Stimulated activated CD8-positive, alpha-beta memory T cell treated with anti-CD3 and anti-CD28 coated beads, Interleukin-4, amount 100 ng/mL, for 4 hours (primary cell): ENCODE measurements around the gene KCNMA1.
"Not testable (repeated sequence)": the region's sequence is repeated elsewhere in the genome, so short reads cannot be mapped to it uniquely, and the experiment has no call there.

Source experiments
- DNase-seq, 2 donors: peaks; one replicate each; pipeline ENCODE4 v3.0.0-alpha.2; 2020; ENCODE audit warnings: low read depth in 2 of 2, low spot score in 1 of 2

The KCNMA1 gene

DNA sequence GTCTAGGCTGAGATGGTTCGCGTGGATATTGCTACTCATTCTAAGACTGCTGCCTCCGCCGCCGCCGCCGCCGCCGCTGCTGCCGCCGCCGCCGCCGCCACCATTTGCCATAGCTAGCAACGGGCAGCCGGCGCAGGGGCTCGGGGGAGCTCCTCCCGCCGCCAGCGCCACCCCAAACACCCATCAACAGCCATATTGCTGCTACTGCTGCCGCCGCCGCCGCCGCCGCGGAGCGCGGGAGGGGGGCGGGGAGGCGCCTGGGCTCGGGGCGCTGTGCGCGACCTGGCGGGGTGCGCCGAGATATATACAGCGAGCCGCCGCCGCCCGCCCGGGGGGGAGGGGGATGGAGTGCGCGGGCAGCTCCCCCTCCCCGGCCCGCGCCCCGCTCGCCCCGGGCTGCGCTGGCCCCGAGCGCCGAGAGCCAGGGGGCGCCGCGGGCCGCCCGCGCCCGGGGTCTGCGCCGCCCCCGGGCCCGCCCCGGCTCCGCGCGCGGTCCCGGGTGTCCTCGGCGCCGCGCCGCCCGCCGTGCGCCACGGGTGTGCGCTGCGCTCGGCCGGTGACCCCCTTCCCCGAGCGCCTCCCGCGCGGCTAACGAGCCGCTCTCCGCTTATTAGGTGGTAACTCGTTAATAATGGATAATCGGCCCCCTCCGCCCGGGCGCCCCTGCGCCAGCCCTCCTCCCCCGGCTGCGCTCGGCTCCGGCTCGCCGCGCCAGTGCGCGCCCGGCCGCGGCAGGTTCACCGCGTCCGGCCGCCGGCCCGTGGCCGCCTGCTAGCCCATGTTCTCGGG, at the start of gene KCNMA1:
Gene KCNMA1, minus strand, starts transcription at position 277 of the 789 bp plus-strand sequence.
- no peak for DNase-seq

GRCh38 chr10:77686650-77687417, 49.2 kb upstream of the KCNMA1 start:
- no peak for DNase-seq

GRCh38 chr10:77686096-77686495, 48.5 kb upstream of the KCNMA1 start:
- no peak for DNase-seq

- no peak for DNase-seq
These were observed 47.8 kb upstream of the KCNMA1 start for GRCh38 chr10:77685432-77685831.

DNA sequence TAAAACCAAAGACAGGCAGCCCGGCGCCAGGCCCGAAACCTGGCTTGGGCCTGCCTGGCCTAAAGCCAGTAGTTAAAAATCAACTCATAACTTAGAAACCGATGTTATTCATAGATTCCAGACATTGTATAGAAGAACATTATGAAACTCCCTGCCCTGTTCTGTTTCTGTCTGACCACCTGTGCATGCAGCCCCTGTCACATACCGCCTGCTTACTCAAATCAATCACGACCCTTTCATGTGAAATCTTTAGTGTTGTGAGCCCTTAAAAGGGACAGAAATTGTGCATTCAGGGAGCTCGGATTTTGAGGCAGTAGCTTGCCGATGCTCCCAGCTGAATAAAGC, 45.5 kb upstream of the KCNMA1 start:
- not testable (repeated sequence) for DNase-seq

DNA sequence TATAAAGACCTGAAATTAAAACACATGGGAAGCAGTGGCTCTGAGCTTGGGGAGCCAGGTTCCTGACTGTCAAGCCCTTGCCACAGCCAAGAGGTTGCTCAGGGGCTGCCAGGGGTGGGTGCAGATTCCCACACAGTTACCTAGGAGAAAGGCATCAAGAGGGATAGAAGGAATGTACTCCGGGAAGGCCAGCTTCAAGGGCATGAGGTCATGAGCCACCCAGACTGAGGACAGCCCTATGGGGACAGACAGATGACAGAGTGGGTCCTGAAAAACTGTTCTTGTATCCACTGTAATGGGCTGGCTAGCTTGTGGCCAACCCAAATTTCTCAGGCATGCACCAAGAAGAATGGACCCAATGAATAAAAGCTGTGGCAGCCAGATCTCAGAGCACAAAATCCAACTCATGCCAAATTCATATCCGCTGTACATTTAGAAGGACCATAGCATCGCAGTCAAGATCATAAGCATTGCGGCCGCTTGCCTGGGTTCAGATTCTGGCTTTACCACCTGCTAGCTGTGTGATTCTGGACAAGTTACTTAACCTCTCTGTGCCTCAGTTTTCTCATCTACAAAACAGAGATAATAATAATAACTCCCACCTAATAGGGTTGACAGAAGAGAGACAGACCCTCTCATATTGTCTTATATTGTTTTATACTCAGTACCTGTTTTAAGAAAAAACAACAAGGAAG, 44.9 kb upstream of the KCNMA1 start:
- no peak for DNase-seq

DNA sequence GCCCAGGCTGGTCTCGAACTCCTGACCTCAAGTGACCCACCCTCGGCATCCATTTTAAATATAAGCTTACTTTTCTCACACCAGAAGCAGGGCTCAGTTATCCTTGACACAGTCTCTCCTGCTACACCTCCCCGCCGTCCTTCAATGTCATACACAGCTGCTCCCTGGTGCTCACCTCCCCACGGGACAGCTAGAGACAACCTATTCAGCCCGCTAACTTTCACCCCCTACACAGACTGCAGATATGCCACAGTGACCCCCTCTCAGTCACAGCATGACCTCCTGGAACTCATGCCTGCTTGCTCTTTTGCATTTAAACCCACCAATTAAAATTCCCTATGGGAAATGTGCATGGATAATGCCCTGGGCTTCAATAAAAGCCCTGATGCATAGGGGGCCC, 44.2 kb upstream of the KCNMA1 start:
- no peak for DNase-seq

DNA sequence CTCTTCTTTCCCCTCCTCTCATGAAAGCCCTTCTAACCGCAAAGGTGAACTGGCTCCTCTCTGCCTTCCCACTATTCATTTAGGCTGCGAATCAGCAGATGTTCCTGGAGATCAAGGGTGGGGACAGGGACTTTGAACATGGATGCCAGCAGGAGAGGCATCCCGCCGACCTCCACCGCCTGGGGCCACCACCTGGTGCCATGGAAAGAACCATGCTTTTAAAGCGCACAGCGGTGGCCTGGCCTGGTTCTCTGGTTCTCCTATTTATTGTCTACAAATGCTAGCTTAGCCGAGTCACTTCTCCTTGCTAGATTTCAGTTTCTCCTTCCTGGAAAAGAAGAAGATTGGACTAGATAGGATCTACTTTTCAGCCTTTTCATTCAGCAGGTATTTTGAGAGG, 43.2 kb upstream of the KCNMA1 start:
- no peak for DNase-seq

DNA sequence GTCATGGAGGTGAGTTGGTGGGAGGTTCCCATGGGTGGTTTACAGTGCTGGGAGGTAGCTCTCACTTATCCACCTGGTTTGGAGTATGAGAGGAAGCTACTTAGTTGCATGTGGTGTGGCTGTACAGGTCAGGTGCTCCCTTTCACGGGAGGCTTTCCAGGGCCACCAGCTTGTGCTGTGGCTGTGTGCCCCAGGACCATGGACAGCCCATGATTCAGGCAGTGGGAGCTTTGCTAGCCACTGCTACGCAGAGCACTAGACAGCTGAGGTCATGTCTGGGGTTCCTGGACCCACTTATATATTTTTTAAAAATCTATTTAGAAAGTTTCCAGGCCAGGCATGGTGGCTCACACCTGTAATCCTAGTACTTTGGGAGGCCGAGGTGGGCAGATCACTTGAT, 42.5 kb upstream of the KCNMA1 start:
- DNase-seq: no peak

DNA sequence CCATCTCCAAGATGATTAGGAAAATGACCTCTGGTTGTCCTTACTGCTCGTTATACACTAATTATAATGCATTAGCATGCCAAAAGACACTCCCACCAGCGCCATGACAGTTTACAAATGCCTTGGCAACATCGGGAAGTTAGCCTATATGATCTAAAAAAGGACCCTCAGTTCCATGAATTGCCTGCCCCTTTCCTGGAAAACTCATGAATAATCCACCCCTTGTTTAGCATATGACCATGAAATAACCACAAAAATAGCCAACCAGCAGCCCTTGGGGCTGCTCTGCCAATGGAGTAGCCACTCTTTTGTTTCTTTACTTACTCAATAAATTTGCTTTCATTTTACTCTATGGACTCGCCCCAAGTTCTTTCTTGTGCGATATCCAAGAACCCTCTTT, 41.6 kb upstream of the KCNMA1 start:
- DNase-seq: no peak

- DNase-seq: no peak
These were observed 40.5 kb upstream of the KCNMA1 start for GRCh38 chr10:77678146-77678545.

- no peak for DNase-seq
These were observed 37.7 kb upstream of the KCNMA1 start for GRCh38 chr10:77675347-77675746.

DNA sequence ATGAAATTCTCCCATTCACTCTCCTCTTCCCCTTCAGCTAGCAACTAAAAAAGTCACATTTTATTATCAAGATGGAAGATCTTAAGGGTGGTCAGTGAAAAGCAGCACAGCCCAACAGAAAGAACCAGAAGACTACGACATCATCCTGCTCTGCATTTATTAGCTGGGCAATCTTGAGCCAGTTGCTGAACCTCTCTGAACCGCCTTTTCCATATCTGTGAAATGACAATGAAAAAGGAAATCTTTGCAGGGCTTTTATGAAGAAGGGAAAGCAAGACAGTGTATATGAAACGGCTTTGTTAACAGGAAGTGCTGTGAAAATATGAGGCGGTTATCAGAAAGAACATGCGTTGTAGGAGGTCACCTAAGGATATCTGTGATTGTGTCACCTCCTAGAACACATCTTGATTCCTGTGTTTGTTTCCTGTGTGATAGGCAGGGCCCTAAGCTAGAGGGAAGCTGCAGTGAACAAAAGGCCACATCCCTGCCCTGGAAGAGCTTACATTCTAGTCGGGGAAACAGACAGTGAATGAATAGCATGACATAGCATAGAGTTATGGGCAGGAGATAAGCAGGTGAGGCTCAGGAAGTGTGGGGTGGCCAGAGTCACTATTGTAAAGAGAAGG, 36.0 kb upstream of the KCNMA1 start:
- no peak for DNase-seq

- no peak for DNase-seq
These were observed 35.5 kb upstream of the KCNMA1 start for GRCh38 chr10:77673101-77673500.

DNA sequence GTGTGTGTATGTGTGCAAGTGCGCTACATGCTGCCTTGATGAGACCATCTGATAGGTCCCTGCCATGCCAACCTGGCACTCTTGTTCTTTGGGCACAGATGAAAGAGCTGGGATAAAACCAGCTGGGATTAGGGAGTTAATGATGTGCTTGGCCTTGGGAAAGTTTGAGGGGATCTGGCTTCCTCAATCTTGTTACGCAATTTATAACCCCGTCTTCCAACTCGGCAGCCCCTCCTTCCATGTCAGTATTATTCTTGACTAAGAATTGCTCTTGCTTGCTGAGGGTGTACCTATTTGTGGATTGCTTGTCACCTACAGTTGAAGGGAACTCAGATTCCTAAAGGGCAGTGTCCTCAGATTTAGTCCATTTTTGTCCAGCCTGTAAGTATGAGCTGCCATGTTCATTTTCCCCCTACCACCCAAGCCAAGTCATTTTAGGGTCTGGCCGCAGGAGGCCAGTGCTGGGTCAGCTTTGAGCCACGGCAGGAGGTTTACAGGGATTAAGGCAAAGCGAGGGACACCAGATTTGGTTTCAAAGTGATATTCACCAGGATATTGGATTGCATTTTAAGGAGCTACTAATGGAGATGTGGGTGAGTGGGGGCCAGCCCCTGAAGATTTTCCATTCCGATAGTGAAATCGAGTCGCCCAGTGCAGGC, 34.1 kb upstream of the KCNMA1 start:
- DNase-seq: no peak

- DNase-seq: no peak
These were observed 33.3 kb upstream of the KCNMA1 start for GRCh38 chr10:77670817-77671443.

DNA sequence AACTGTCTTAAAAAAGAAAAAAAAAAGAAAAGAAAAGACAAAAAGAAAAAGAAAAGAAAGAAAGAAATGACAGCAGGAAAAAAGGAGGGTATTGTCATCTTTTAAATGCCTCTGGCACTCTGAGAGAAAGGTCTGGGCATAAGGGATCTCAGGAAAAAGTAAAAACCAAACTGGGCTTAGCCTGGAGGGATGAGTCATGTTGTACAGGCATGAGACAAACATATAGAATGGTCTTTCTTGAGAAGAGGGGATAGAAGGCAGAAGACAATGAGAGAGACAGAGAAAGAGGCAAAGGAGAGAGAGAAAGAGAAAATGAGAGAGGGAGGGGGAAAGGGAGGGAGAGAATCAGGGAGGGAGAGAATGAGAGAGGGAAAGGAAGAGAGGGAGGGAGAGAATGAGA, 32.3 kb upstream of the KCNMA1 start:
- no peak for DNase-seq

- DNase-seq: no peak
These were observed 30.1 kb upstream of the KCNMA1 start for GRCh38 chr10:77667426-77668324.

GRCh38 chr10:77666821-77667220, 29.2 kb upstream of the KCNMA1 start:
- DNase-seq: no peak

DNA sequence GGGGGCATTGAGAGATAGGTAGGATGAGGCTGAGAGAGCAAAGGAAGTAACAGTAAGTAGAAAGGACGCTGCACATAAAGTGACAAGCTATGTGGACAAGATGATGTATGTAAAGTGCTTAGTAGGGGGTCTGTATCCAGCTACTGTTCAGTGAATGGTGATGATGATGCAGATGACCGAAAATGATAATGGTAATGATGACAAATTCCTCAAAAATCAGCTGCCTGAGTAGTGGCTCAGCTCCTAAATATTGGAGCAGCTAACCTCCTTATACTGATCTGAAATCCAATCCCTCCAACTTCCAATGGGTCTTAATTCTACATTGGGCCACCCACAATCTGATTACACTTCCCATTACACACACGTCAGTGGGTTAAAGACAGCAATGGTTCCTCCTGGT, 27.1 kb upstream of the KCNMA1 start:
- no peak for DNase-seq
